Upper lobe of right lung (tissue), 1 donor: Measurements from ENCODE around the gene CDC37. TPM values are rescaled to one million over a fixed set of nuclear protein-coding genes. Genes with fewer than 3 reads are reported as not detected.

Experiments
- ATAC-seq: fragments of 200-7000 bp; cut with Tn5 transposase; one replicate; pipeline ENCODE4 v1.9.1; 2020; ENCODE audit warnings: mild to moderate bottlenecking, moderate library complexity
- DNase-seq: peaks from one replicate; pipeline ENCODE4 v3.0.0-alpha.2; 2020
- H3K27ac ChIP-seq: fragments of 200-600 bp; one replicate; pipeline ENCODE4 v1.8.0; 2022
- H3K27me3 ChIP-seq: fragments of 200-600 bp; one replicate; pipeline ENCODE4 v1.8.0; 2022; ENCODE audit warnings: mild to moderate bottlenecking
- H3K36me3 ChIP-seq: fragments of 200-600 bp; one replicate; pipeline ENCODE4 v1.8.0; 2022
- H3K4me1 ChIP-seq: fragments of 200-600 bp; one replicate; pipeline ENCODE4 v1.8.0; 2022
- H3K4me3 ChIP-seq: fragments of 200-600 bp; one replicate; pipeline ENCODE4 v1.8.0; 2022; ENCODE audit warnings: mild to moderate bottlenecking
- H3K9me3 ChIP-seq: fragments of 200-600 bp; one replicate; pipeline ENCODE4 v1.8.0; 2022
- intact Hi-C: fragments of 100-400 bp; cut with DNase I; formaldehyde crosslinking; loops from one replicate; pipeline ENCODE4 v1.11.0; 2022
- total RNA-seq: library from RNA; stranded (reverse); fragmentation: NEBNext Ultra II Directional; extraction: Animal tissue kit (Norgen Biotek cat#: 25700); gene quantifications from one replicate; pipeline ENCODE4 v1.2.1, GENCODE V29; 2021
- TF ChIP-seq, protein P1 (sequence below): fragments of 200-600 bp; IDR thresholded peaks from one replicate; pipeline ENCODE4 v1.8.0; 2022; ENCODE audit warnings: antibody characterized with exemption
- donor health status: DM: no; HTN: yes; CAD: no; lungs with severe emphysema.

CDC37 gene
- total RNA-seq, 1 donor from 2014 or later = 154 TPM

- Histone ChIP-seq H3K27me3 (no peaks in the 10 kb centered on the region), H3K4me3 (no peak overlapping the region), H3K27ac (no peak overlapping the region), H3K4me1 (no peaks in the 10 kb centered on the region), H3K9me3 (no peaks in the 10 kb centered on the region), H3K36me3 (peaks cover 9% of the 10 kb centered on the region)
- DNase-seq = no peak
- no peak for ATAC-seq
- TF ChIP-seq, protein P1, sequence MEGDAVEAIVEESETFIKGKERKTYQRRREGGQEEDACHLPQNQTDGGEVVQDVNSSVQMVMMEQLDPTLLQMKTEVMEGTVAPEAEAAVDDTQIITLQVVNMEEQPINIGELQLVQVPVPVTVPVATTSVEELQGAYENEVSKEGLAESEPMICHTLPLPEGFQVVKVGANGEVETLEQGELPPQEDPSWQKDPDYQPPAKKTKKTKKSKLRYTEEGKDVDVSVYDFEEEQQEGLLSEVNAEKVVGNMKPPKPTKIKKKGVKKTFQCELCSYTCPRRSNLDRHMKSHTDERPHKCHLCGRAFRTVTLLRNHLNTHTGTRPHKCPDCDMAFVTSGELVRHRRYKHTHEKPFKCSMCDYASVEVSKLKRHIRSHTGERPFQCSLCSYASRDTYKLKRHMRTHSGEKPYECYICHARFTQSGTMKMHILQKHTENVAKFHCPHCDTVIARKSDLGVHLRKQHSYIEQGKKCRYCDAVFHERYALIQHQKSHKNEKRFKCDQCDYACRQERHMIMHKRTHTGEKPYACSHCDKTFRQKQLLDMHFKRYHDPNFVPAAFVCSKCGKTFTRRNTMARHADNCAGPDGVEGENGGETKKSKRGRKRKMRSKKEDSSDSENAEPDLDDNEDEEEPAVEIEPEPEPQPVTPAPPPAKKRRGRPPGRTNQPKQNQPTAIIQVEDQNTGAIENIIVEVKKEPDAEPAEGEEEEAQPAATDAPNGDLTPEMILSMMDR = no peak
- intact Hi-C loops = no loop called here
Measured at GRCh38 chr19:10439588-10439987, 36.2 kb upstream of the CDC37 start.

DNA sequence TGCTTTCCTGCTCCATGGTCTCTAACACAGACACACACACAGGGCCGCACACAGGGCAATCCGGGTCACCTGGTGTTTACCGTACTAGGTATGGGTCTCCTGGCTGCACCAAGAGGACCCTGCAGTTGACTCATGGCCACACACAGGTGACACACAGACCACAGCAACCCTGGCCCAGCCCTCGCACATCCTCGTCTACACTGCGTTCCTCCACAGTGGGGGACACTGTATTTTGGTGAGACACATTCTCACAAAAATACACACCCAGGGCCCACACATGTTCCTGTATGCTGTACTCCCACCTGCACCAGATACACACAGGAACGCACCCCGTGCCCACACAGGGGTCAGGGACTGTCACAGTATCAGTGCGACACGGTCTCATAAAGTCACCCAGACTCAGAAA lies 29.8 kb upstream of the CDC37 start:
- Histone ChIP-seq H3K4me1 (peaks cover 20% of the 10 kb centered on the region), H3K9me3 (no peaks in the 10 kb centered on the region), H3K36me3 (no peaks in the 10 kb centered on the region), H3K4me3 (peak overlapping the region; percentile 86), H3K27me3 (no peaks in the 10 kb centered on the region), H3K27ac (peak overlapping the region; percentile 74)
- intact Hi-C loops = no loop called here
- TF ChIP-seq, protein P1 = no peak
- DNase-seq = no peak
- ATAC-seq = no peak

DNA sequence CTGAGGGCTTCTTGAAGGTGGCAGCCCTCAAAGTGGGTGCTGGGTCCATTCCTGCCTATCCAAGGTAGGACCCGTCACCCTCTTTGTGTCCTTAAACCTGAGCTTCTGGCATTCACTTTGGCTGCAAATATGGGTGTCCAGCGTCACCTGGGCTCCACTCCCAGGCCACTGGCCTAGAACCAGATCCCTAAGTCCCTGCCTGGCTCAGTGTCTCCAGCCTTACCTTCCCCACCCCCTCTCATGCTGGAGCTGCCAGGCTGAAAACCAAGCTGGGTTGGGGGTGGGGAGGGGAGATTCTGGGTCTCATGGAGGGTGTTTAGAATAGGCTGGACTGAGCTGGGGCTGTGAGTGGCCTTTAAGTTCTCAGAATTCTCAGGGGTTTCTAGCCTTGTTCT lies 29.4 kb upstream of the CDC37 start:
- H3K27ac ChIP-seq = peak overlapping the region; percentile 74
- no peaks in the 10 kb centered on the region for H3K36me3 ChIP-seq
- no peak for DNase-seq
- H3K4me3 ChIP-seq = peak overlapping the region; percentile 86
- intact Hi-C loops = no loop called here
- TF ChIP-seq, protein P1 = no peak
- peaks cover 20% of the 10 kb centered on the region for H3K4me1 ChIP-seq
- no peaks in the 10 kb centered on the region for H3K9me3 ChIP-seq
- no peak for ATAC-seq
- H3K27me3 ChIP-seq = no peaks in the 10 kb centered on the region

DNA sequence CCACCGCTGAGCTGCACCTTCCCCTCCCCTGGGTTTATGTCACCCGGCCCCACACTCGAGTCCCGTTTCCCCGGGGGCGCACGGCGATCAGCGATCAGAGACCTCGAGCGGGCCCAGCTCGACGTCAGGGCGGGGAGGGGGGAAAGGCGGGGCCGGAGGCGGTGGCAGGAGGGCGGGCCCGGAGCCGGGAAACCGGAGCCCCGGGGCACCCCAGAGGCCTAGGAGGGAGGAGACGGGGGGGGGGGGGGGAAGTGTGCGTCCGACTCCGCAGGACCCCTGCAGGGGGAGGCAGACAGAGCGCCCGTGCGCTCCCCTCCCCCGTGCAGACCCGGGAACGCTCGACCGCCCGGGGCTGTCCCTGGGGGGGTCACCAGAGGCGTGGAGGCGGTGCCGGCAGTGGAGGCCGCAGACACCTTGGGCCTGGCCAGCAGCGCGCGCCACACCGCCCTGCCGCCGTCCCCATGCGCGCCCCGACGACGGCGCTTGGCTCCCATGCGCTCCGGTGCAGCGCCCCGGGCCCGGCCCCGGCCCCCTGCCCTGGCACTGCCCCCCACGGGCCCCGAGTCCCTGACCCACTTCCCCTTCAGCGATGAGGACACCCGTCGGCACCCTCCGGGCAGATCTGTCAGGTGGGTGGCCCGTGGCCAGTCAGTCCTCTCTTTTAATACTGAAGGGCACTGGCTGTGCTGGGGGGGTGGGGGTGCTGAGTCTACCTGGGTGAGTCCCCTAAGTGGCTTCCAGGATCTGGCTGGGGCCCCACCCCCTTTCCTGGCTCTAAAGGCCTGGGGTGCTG lies 28.8 kb upstream of the CDC37 start:
- peak overlapping the region; percentile 74 for H3K27ac ChIP-seq
- H3K4me3 ChIP-seq = peak overlapping the region; percentile 86
- ATAC-seq (peak; percentile 83), DNase-seq (peak; percentile 92)
- TF ChIP-seq, protein P1 = no peak
- intact Hi-C loops = no loop called here
- H3K4me1 ChIP-seq = peaks cover 26% of the 10 kb centered on the region
- H3K9me3 ChIP-seq = no peaks in the 10 kb centered on the region
- no peaks in the 10 kb centered on the region for H3K36me3 ChIP-seq
- no peaks in the 10 kb centered on the region for H3K27me3 ChIP-seq

DNA sequence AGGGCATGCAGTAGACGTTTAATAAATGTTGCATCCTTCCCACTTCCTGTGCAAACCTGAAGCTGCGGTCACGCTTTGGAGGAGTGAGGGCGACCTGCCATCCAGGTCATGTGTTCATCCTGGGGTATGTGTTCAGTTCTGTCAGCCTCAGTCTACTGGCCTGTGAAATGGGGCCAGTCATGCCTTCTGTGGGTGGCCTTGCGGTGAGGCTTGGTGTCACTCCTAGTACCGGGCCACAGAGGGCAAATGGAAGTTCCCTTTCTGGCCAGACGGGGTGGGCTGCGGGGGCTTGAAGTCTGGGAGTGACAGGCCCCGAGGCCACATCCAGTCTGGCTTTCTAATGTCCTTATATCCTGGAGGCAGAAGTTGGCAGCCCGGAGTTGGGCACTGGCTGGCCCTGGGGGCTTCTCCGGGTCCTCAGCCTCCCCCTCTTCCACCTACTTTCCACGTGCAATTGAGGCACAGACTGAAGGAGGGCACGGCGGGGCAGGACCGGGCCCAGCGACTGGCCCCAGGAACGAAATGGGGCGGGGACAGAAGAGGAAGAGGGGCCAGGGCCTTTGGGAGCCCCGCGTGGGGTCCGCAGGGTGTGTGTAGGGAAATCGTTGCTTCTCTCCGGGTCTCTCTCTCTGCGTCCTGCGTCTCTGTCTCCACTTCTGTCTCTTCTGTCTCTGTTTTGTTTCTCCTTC lies 28.1 kb upstream of the CDC37 start:
- H3K27ac ChIP-seq = peak overlapping the region; percentile 74
- TF ChIP-seq, protein P1 = peak; percentile 15
- intact Hi-C loops = no loop called here
- ATAC-seq = peak; percentile 57
- DNase-seq = peak; percentile 82
- no peaks in the 10 kb centered on the region for H3K36me3 ChIP-seq
- H3K4me1 ChIP-seq = peaks cover 29% of the 10 kb centered on the region
- no peaks in the 10 kb centered on the region for H3K27me3 ChIP-seq
- H3K4me3 ChIP-seq = peak overlapping the region; percentile 86
- H3K9me3 ChIP-seq = no peaks in the 10 kb centered on the region
